Measurements from ENCODE around the gene DNAJC7. TPM values are rescaled to one million over a fixed set of nuclear protein-coding genes. Genes with fewer than 3 reads are reported as not detected.

The DNAJC7 gene
- total and polyA plus RNA-seq, 4 donors, result 87.3 to 133 (median 108) TPM

GRCh38 chr17:41962111-41962510, 55.1 kb downstream of the DNAJC7 start:
- Histone ChIP-seq H3K4me1 (ENCODE audit: control insufficient read depth, insufficient read depth, low read length) (peaks cover 33% of the 10 kb centered on the region), H3K9me3 (ENCODE audit: control insufficient read depth, insufficient read depth, low read length) (no peaks in the 10 kb centered on the region), H3K27ac (ENCODE audit: low read depth, low read length) (no peak overlapping the region), H3K36me3 (ENCODE audit: control insufficient read depth, insufficient read depth, low read length) (peaks cover 23% of the 10 kb centered on the region), H3K4me3 (ENCODE audit: low read depth, low read length) (no peak overlapping the region), H3K27me3 (ENCODE audit: control insufficient read depth, insufficient read depth, low read length) (no peaks in the 10 kb centered on the region)
- no peak for DNase-seq (ENCODE audit: low read depth in 4 of 6, low spot score in 6 of 6)
- WGBS (ENCODE audit: insufficient coverage), result 83% methylated on average over 4 of the region's 5 CpGs

GRCh38 chr17:41959336-41960095, 57.7 kb downstream of the DNAJC7 start:
- no peak overlapping the region for H3K27ac ChIP-seq (ENCODE audit: low read depth, low read length)
- no peaks in the 10 kb centered on the region for H3K9me3 ChIP-seq (ENCODE audit: control insufficient read depth, insufficient read depth, low read length)
- 32% methylated on average over 16 of the region's 17 CpGs for WGBS (ENCODE audit: insufficient coverage)
- peak in 2 of 6 donors; percentile 53 to 56 for DNase-seq (ENCODE audit: low read depth in 4 of 6, low spot score in 6 of 6)
- peaks cover 35% of the 10 kb centered on the region for H3K36me3 ChIP-seq (ENCODE audit: control insufficient read depth, insufficient read depth, low read length)
- no peaks in the 10 kb centered on the region for H3K27me3 ChIP-seq (ENCODE audit: control insufficient read depth, insufficient read depth, low read length)
- peaks cover 24% of the 10 kb centered on the region for H3K4me1 ChIP-seq (ENCODE audit: control insufficient read depth, insufficient read depth, low read length)
- no peak overlapping the region for H3K4me3 ChIP-seq (ENCODE audit: low read depth, low read length)

DNA sequence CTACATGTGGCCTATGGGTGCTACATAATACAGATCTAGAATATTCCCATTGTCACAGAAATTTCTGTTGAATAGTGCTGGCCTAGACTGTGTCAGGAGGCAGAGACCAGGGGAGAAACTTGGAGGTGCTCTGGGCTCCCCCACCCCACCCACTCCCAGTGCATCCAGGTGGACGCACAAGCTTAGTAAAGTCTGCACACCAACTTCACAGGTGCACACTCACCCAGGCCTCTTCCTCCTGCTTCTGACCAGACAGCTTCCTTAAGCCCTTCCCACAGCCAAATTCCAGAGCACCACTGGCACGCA, 58.3 kb downstream of the DNAJC7 start:
- no peaks in the 10 kb centered on the region for H3K27me3 ChIP-seq (ENCODE audit: control insufficient read depth, insufficient read depth, low read length)
- WGBS (ENCODE audit: insufficient coverage), result 56% methylated on average over 2 of the region's 2 CpGs

GRCh38 chr17:41957869-41958439, 59.3 kb downstream of the DNAJC7 start:
- WGBS (ENCODE audit: insufficient coverage), result 88% methylated on average over 6 of the region's 6 CpGs
- peaks cover 47% of the 10 kb centered on the region for H3K36me3 ChIP-seq (ENCODE audit: control insufficient read depth, insufficient read depth, low read length)
- H3K9me3 ChIP-seq (ENCODE audit: control insufficient read depth, insufficient read depth, low read length), result no peaks in the 10 kb centered on the region
- no peak overlapping the region for H3K4me3 ChIP-seq (ENCODE audit: low read depth, low read length)
- no peaks in the 10 kb centered on the region for H3K27me3 ChIP-seq (ENCODE audit: control insufficient read depth, insufficient read depth, low read length)
- H3K27ac ChIP-seq (ENCODE audit: low read depth, low read length), result no peak overlapping the region
- no peak for DNase-seq (ENCODE audit: low read depth in 4 of 6, low spot score in 6 of 6)
- H3K4me1 ChIP-seq (ENCODE audit: control insufficient read depth, insufficient read depth, low read length), result peaks cover 23% of the 10 kb centered on the region

More for the DNA sequence above, 58.3 kb downstream of the DNAJC7 start:
- no peaks in the 10 kb centered on the region for H3K9me3 ChIP-seq (ENCODE audit: control insufficient read depth, insufficient read depth, low read length)
- DNase-seq (ENCODE audit: low read depth in 4 of 6, low spot score in 6 of 6), result no peak
- no peak overlapping the region for H3K27ac ChIP-seq (ENCODE audit: low read depth, low read length)
- peaks cover 24% of the 10 kb centered on the region for H3K4me1 ChIP-seq (ENCODE audit: control insufficient read depth, insufficient read depth, low read length)
- peaks cover 37% of the 10 kb centered on the region for H3K36me3 ChIP-seq (ENCODE audit: control insufficient read depth, insufficient read depth, low read length)
- H3K4me3 ChIP-seq (ENCODE audit: low read depth, low read length), result no peak overlapping the region

GRCh38 chr17:41957031-41957868, 60.0 kb downstream of the DNAJC7 start:
- 46% methylated on average over 9 of the region's 11 CpGs for WGBS (ENCODE audit: insufficient coverage)
- H3K27me3 ChIP-seq (ENCODE audit: control insufficient read depth, insufficient read depth, low read length), result no peaks in the 10 kb centered on the region
- H3K4me3 ChIP-seq (ENCODE audit: low read depth, low read length), result no peak overlapping the region
- DNase-seq (ENCODE audit: low read depth in 4 of 6, low spot score in 6 of 6), result no peak
- H3K4me1 ChIP-seq (ENCODE audit: control insufficient read depth, insufficient read depth, low read length), result peaks cover 18% of the 10 kb centered on the region
- H3K9me3 ChIP-seq (ENCODE audit: control insufficient read depth, insufficient read depth, low read length), result no peaks in the 10 kb centered on the region
- H3K27ac ChIP-seq (ENCODE audit: low read depth, low read length), result no peak overlapping the region
- H3K36me3 ChIP-seq (ENCODE audit: control insufficient read depth, insufficient read depth, low read length), result peaks cover 54% of the 10 kb centered on the region

GRCh38 chr17:41956522-41956921, 60.7 kb downstream of the DNAJC7 start:
- no CpG with 5 or more reads among the region's 6 CpGs for WGBS (ENCODE audit: insufficient coverage)

DNA sequence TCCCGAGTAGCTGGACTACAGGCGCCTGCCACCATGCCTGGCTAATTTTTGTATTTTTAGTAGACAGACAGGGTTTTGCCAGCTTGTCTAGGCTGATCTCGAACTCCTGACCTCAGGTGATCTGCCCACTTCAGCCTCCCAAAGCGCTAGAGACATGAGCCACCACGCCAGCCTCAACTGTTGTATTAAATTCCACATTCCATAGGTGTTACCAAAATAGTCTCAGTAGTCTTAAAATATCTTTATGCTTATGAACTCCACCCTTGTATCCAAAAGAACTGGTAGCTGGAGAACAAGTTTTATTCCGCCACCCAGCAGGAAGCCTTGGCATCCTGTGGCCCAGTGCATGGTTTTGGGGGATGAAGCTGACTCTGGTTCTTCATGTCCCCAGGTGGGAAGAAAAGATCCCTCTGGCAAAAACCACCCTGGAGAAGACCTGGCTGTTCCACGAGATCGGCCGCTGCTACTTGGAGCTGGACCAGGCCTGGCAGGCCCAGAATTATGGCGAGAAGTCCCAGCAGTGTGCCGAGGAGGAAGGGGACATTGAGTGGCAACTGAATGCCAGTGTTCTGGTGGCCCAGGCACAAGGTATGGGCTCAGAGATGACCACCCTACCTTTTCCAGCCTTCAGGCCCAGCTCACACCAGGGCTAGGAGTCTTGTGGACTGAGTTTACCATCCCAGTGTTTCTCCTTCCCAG, 68.3 kb downstream of the DNAJC7 start:
- WGBS (ENCODE audit: insufficient coverage), result 81% methylated on average over 7 of the region's 11 CpGs
- H3K27ac ChIP-seq (ENCODE audit: low read depth, low read length), result no peak overlapping the region
- peaks cover 70% of the 10 kb centered on the region for H3K36me3 ChIP-seq (ENCODE audit: control insufficient read depth, insufficient read depth, low read length)
- no peak overlapping the region for H3K4me3 ChIP-seq (ENCODE audit: low read depth, low read length)
- no peaks in the 10 kb centered on the region for H3K27me3 ChIP-seq (ENCODE audit: control insufficient read depth, insufficient read depth, low read length)
- H3K4me1 ChIP-seq (ENCODE audit: control insufficient read depth, insufficient read depth, low read length), result no peaks in the 10 kb centered on the region
- H3K9me3 ChIP-seq (ENCODE audit: control insufficient read depth, insufficient read depth, low read length), result no peaks in the 10 kb centered on the region
- DNase-seq (ENCODE audit: low read depth in 4 of 6, low spot score in 6 of 6), result no peak

More at GRCh38 chr17:41956522-41956921, 60.7 kb downstream of the DNAJC7 start:
- peaks cover 53% of the 10 kb centered on the region for H3K36me3 ChIP-seq (ENCODE audit: control insufficient read depth, insufficient read depth, low read length)
- no peaks in the 10 kb centered on the region for H3K9me3 ChIP-seq (ENCODE audit: control insufficient read depth, insufficient read depth, low read length)
- no peak for DNase-seq (ENCODE audit: low read depth in 4 of 6, low spot score in 6 of 6)
- no peak overlapping the region for H3K4me3 ChIP-seq (ENCODE audit: low read depth, low read length)
- no peaks in the 10 kb centered on the region for H3K27me3 ChIP-seq (ENCODE audit: control insufficient read depth, insufficient read depth, low read length)
- peaks cover 18% of the 10 kb centered on the region for H3K4me1 ChIP-seq (ENCODE audit: control insufficient read depth, insufficient read depth, low read length)
- no peak overlapping the region for H3K27ac ChIP-seq (ENCODE audit: low read depth, low read length)

DNA sequence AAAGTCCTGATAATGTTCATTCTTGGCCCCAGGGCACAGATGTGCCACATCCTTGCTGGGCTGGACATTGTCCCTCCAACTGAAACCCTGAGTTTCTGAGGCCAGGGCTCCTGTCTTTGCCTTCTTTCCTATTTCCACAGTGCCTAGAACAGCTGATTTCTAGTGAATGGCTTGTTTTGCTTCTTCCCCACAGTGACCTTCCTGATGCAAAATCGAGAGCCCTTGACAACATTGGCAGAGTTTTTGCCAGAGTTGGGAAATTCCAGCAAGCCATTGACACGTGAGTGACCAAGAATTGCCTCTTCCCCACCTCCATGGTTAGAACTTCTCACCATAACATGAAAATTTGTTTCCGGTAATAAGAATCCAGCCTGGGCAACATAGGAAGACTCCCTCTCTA, 72.3 kb downstream of the DNAJC7 start:
- Histone ChIP-seq H3K27me3 (ENCODE audit: control insufficient read depth, insufficient read depth, low read length) (no peaks in the 10 kb centered on the region), H3K27ac (ENCODE audit: low read depth, low read length) (no peak overlapping the region), H3K36me3 (ENCODE audit: control insufficient read depth, insufficient read depth, low read length) (peaks cover 48% of the 10 kb centered on the region), H3K9me3 (ENCODE audit: control insufficient read depth, insufficient read depth, low read length) (no peaks in the 10 kb centered on the region), H3K4me3 (ENCODE audit: low read depth, low read length) (no peak overlapping the region), H3K4me1 (ENCODE audit: control insufficient read depth, insufficient read depth, low read length) (no peaks in the 10 kb centered on the region)
- no peak for DNase-seq (ENCODE audit: low read depth in 4 of 6, low spot score in 6 of 6)
- WGBS (ENCODE audit: insufficient coverage), result no CpG with 5 or more reads among the region's 3 CpGs

GRCh38 chr17:41943492-41943891, 73.7 kb downstream of the DNAJC7 start:
- Histone ChIP-seq H3K27ac (ENCODE audit: low read depth, low read length) (no peak overlapping the region), H3K36me3 (ENCODE audit: control insufficient read depth, insufficient read depth, low read length) (peaks cover 48% of the 10 kb centered on the region), H3K4me3 (ENCODE audit: low read depth, low read length) (no peak overlapping the region), H3K27me3 (ENCODE audit: control insufficient read depth, insufficient read depth, low read length) (no peaks in the 10 kb centered on the region), H3K9me3 (ENCODE audit: control insufficient read depth, insufficient read depth, low read length) (no peaks in the 10 kb centered on the region), H3K4me1 (ENCODE audit: control insufficient read depth, insufficient read depth, low read length) (no peaks in the 10 kb centered on the region)
- 97% methylated on average over 3 of the region's 3 CpGs for WGBS (ENCODE audit: insufficient coverage)
- no peak for DNase-seq (ENCODE audit: low read depth in 4 of 6, low spot score in 6 of 6)

All from spinal cord (tissue), 10 donors.